Inferior parietal cortex (tissue), 1 donor: ENCODE data around the gene ALKAL2.

ENCODE experiments used
- DNase-seq: peaks from one replicate; pipeline ENCODE4 v3.0.0-alpha.2; 2016; ENCODE audit errors: extremely low spot score

The ALKAL2 gene

DNA sequence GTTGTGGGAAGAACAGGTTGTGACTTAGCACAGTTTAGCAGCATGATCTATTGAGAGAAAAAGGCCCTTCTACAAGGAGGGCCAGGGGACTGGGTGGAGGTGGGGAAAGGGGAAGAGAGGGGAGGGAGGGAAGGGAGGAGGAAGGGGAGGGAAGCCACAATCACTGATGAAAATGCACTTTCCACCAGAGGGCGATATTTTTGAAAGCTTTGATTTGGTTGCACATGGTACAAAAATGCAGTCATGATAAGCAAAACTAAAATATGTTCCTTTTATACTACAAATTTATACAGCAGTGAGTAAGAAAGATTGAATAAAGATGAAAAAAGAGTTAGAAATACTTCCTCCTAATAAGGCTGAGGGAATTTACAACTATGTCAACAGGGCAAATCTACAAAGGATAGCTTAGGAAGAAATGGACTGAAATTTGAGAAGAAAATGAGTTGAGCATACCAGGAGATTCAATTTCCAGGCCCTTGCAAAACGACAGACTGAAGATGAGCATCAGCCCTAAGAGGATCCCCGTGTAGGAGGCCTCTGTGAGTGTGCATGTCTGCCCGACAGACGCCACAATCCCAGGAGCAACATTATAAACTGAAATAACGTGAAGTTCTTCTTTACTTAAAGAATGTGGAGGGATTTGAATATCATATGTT lies 41.3 kb downstream of the ALKAL2 start:
- DNase-seq = peak; percentile 73

- DNase-seq = no peak
Measured at GRCh38 chr2:244547-244946, 43.3 kb downstream of the ALKAL2 start.

GRCh38 chr2:238869-239268 lies 49.0 kb downstream of the ALKAL2 start:
- DNase-seq = no peak

GRCh38 chr2:238431-238830 lies 49.5 kb downstream of the ALKAL2 start:
- DNase-seq = no peak

DNA sequence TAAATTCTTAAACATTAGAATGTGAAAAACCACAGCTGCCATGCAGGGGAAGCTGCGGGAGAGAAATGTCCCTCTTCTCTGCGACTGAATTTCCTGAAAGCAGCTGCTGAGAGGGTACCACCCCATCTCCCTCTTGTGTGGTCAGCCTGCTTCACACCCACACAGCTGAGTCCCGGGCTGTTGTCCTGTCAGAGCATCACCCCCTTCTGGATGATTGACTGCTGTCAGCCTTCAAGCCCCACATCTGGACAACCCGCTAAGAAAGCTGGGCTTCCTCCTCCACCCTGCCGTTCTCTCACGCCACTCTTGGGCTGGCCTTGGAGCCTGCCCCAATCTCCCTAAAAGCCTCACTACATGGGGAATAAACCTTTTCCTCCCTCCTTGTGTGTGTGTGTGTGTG lies 50.0 kb downstream of the ALKAL2 start:
- DNase-seq = no peak

GRCh38 chr2:236993-237539 lies 50.8 kb downstream of the ALKAL2 start:
- DNase-seq = no peak

DNA sequence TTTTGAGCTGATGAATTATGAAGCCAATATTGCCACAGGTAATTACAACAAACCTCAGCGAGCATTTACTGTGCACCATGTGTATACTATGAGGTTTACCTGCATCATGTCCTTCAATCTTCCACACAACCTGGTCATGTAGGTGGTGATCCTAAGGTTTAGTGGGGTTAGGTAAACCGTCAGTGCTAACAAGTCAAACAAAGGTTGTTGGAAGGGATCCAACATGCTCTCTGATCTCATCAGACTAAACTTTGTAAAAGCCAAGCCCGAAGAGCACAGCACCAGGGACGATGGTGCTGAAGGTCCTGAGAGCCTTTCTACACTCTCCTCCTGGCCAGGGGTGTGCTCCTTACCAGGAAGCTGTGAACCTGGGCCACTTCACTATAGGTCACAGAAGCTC lies 53.5 kb downstream of the ALKAL2 start:
- DNase-seq = no peak

DNA sequence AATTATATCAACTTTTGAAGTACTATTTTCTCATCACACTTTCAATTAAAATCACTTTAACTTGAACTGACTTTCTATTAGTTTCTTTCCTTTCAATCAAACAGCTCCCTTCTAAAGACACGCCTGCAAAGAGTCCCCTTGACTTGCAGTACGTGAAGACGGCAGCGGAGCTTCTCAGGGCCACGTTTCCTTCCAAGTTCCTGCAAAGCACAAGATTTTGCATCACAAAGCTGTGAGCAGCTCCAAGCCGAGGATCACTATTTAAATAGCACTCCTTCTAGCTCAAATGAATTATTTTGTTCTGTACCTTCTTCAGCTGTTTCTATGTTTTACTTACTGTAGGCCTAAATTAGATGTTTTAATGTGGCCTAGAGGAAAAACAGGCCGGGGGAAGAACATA lies 54.9 kb downstream of the ALKAL2 start:
- DNase-seq = no peak

- DNase-seq = peak; percentile 68
Measured at GRCh38 chr2:231521-232185, 56.2 kb downstream of the ALKAL2 start.
